ENCODE data around the gene FUT2.

- TF ChIP-seq EZH2 (IDR thresholded peaks at IDR 0.05; ENCODE audit: insufficient read depth, poor library complexity, severe bottlenecking) (no peak), EZH2phosphoT487 (IDR thresholded peaks at IDR 0.05; ENCODE audit: insufficient read depth, low read depth) (no peak)
These were observed 46.3 kb downstream of the FUT2 start for GRCh38 chr19:48742096-48742495.
